HG03571 (cell line): ENCODE measurements around the gene KRTAP10-1.
"Not testable (repeated sequence)": the region's sequence is repeated elsewhere in the genome, so short reads cannot be mapped to it uniquely, and the experiment has no call there.

Experiments
- ATAC-seq: cut with Tn5 transposase; IDR thresholded peaks from one replicate; pipeline ENCODE4 v1.9.1; 2021; ENCODE audit not compliant: unreplicated experiment

KRTAP10-1 gene

DNA sequence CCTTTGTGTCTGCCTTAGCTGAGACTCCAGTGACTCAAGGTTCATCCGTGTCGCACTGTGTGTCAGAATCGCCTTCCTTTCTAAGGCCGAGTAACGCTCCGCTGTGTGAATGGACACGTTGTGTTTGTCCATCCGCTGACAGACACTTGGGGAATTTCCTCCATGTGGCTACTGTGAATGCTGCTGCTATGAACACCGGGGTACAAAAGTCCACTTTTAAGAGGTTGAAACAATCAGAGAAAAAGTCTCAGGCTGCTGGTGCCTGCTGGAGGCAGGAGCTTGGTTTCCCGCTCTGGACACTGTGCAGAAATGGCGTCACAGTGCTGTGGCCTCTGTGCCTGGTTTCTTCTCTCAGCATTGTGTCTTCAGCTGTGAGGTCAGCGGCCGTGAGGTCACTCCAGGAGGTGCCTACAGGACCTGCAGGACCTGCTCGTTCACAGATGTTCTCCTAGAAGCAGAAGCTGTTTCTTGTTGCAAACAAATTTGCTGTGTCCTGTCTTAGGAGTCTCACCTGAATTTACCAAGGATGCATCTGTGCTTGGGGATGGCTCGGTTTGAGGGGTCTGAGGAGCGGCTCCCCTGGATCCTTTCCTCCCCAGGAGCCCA is 34.2 kb downstream of the KRTAP10-1 start:
- ATAC-seq, result no peak

DNA sequence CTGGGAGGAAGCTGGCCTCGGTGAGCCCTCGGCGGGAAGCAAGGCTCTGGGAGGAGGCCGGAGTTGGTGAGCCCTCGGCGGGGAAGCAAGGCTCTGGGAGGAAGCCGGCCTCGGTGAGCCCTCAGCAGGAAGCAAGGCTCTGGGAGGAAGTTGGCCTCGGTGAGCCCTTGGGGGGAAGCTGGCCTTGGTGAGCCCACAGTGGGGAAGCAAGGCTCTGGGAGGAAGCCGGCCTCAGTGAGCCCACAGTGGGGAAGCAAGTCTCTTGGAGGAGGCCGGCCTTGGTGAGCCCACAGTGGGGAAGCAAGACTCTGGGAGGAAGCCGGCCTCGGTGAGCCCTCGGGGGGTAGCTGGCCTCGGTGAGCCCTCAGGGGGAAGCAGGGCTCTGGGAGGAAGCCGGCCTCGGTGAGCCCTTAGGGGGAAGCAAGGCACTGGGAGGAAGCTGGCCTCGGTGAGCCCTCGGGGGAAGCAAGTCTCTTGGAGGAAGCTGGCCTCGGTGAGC is 36.0 kb downstream of the KRTAP10-1 start:
- ATAC-seq, result no peak

GRCh38 chr21:44503006-44503889 is 36.7 kb downstream of the KRTAP10-1 start:
- not testable (repeated sequence) for ATAC-seq

DNA sequence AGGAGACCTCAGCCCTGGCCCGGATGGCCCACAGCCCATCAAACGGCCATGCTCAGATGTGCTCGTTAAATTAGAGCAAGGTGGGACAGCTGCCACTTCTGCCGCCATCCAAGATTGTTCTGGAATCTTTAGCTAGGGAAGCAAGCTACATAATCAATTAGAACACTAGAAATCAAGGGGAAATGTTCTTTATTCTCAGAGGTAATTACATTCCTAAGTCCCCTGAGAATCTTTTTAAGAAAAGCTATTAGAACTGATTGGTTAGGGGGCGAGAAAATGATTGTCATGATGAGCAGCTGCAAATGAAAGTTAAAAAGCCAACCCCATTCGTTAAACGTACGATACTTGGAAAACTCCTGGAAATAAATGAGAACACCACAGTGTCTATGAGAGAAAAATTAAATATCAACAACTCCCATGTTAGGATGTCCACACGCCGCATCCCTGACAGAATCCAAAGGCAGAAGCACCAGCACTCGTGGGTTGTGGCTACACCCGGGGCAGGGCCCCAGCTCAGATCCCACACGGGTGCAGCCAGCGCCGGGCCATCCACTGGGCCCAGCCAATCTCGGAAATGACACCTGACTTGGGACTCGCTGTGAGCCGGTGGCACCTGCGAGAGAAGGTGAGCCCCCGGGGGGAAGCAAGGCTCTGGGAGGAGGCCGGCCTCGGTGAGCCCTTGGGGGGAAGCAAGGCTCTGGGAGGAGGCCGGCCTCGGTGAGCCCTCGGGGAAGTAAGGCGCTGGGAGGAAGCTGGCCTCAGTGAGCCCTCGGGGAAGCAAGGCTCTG is 37.6 kb downstream of the KRTAP10-1 start:
- no peak for ATAC-seq

DNA sequence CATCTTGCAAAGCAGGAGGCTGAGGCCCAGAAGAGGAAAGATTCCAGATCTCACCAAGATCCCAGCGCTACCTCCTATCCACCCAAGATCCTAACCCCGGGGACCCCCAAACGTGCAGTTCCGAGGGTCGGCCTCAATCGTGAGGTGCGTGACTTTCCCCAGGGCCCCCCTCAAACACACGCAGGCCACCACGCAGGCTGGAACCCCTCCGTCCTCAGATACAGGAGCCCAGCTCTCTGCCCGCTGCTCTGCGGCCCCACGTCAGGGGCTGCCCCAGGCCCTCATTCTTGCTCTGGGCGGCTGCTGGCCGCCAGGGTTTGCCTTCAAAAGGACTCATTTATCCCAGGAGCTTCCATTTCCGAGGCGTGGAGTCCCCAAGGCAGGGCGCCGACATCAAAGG is 39.9 kb downstream of the KRTAP10-1 start:
- no peak for ATAC-seq

DNA sequence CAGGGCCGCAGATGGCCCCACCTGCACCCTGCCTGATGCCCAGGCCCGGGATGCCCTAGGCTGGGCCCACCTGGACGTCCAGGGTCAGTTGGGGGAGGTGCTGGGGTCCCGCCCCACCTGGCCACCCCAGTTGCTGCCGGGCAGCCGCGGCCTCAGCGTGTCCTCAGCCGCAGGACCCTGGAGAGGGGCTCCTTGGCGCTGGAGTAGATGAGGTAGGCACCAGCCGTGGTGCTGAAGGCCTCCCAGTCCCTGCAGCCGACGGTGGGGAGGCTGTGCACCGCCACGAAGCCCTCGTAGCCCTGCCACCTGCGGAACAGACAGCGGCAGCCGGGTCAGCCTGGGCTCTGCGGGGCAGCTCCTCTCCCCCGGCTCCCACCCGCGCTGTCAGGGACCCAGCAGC is 40.4 kb downstream of the KRTAP10-1 start:
- ATAC-seq, result no peak

- no peak for ATAC-seq
Measured at GRCh38 chr21:44499211-44499560, 40.8 kb downstream of the KRTAP10-1 start.

DNA sequence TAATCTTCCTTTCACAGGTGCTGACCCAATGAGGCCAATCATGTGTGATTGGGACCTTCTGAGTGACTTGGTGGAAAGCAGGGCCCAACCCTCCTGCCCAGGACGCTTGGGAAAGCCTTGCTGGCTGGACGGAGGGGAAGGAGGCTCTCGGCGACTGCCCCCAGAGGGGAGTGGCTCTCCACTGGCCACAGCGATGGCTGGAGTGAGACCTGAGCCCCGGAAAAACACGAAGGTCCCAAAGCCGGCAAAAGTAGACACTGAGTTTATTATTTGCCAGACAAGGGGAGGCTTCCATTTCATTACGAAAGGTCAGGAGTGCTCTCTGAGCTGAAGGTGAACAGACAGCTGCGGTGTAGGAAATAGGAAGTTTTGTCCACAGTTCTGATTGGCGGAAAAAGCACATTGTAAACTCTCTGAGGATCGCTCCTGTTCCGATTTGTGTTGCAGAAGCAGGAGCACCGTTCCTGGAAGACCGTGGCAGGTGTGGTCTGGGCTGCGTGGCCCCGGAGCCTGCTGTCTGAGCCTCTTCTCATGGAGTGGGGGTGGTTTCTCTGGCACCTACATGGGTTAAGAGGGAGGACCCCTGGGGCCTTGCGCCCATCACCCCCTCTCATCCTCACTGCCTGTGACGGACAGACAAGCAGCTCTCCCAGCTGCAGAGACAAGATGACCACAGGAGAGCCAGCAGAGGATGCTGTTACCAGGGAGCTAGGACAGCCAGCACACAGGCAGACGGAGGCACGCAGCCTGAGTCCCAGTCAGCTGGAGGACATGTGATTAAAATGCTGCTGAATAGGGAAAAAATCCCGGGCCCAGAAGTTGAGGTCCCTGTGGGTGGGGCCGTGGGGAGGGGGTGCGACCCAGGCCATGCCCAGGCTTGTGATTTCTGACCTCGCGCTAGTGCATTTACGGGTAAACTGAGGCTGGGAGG is 41.5 kb downstream of the KRTAP10-1 start:
- no peak for ATAC-seq

GRCh38 chr21:44497703-44498126 is 42.3 kb downstream of the KRTAP10-1 start:
- ATAC-seq, result no peak

- ATAC-seq, result no peak
Measured at GRCh38 chr21:44496564-44497550, 43.1 kb downstream of the KRTAP10-1 start.

DNA sequence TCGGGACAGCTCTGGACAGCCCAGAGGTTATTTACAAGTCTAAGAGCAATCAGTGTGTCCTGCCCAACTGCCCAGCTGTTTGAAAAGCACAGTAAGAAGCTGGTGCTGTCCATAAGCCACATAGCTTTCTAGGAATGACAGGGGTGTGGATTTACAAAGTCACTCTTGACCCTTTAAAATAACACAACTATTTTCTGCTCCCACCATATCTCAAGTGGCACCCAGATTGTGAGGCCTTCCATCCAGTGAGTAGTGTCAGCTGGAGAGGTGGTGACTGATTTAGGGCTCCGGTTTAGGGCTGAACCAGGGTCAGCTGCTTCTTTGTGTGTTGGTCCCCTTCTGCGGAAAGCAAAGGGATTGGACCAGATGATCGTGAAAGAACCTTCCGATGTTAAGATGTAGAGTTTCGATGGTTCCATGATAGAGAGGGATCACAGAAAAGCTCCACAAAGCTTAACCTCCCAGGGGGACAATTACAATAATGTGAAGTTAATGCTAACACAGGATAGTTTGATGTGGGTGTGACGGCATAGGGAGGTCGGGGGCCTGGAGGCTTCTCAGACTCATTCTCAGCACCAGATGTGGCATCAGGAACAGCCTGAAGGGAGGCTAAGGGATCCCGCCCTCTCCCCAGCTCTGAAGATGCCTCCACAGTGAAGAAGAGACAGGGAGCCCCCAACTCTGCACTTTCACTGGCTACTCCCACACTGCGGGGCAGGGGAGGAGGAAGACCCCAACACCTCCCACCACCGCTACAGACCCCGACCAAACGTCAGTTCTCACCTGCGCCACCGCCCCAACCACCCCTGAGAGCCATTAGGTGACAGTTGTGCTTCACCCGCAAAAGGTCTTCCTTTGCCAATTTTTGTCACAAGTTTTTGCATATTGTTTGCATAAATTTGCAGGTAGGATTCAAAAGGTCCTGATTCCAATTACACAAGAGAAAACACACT is 44.1 kb downstream of the KRTAP10-1 start:
- no peak for ATAC-seq

DNA sequence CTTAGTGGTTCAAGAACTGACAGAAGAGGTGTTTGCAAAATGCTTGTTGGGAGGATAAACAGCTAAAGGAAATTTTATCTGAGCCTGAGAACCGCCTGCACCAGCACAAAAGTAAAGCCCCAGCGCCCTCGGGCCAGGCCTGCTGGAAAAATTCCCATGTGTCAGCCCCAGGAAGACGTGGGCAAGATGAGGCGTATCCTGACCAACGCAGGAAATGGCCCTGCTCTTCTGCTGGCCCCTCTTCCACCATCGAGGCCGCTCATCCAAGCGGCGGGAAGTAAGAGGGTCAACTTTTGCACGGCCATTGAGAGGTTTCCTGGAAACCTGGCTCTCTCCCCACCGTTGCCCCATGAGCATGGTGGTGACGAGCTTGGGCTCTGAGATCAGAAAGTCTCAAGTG is 45.0 kb downstream of the KRTAP10-1 start:
- ATAC-seq, result no peak

- no peak for ATAC-seq
Measured at GRCh38 chr21:44494418-44494817, 45.6 kb downstream of the KRTAP10-1 start.

- ATAC-seq, result no peak
Measured at GRCh38 chr21:44492567-44493385, 47.2 kb downstream of the KRTAP10-1 start.

GRCh38 chr21:44490816-44491215 is 49.2 kb downstream of the KRTAP10-1 start:
- ATAC-seq, result no peak

DNA sequence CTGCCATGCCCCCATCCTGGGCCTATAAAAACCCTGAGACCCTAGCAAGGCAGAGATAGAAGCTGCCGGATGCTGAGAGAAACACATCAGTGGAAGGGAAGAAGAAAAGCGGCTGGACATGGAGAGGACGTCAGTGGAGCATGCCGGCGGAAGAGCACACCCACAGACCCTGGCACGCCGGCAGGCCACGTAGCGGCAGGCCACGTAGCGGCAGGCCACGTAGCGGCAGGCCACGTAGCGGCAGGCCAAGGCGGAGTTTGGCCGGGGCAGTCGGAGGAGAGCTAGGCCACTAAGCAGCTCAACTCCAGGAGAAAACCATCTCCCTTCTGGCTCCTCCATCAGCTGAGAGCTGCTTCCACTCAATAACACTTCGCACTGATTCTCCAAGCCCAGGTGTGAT is 49.6 kb downstream of the KRTAP10-1 start:
- no peak for ATAC-seq

DNA sequence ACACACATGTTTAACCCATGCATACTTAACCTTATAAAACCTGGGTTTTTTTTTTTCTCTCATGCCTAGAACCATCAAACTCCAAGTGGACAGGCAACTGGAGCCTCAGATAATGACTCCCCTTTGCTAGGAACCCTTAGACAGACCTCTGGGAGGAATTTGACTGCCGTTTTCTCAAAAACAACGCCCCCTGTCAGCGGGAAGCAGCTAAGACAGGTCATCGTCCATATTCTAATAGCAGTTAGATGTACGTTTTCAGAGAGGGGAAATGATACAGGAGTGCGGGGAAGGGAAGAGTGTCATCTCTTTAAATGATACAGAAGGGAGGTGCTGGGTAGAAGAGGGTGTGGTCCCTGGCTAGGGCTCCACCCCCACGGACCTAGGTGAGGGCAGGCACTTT is 50.0 kb downstream of the KRTAP10-1 start:
- no peak for ATAC-seq
